ENCODE measurements around the gene CYTH3. TPM values are rescaled to one million over a fixed set of nuclear protein-coding genes. Genes with fewer than 3 reads are reported as not detected.
"Not testable (repeated sequence)": the region's sequence is repeated elsewhere in the genome, so short reads cannot be mapped to it uniquely, and the experiment has no call there.

CYTH3 gene
- total RNA-seq, 1 experiment from 2014 or later: 29.1 TPM

GRCh38 chr7:6293202-6293601 is 20.8 kb upstream of the CYTH3 start:
- Histone ChIP-seq H3K36me3 (ENCODE audit: control insufficient read depth, insufficient read depth, low read length) (no peaks in the 10 kb centered on the region), H3K27me3 (replicated peaks; ENCODE audit: control insufficient read depth, insufficient read depth, low read length) (no peaks in the 10 kb centered on the region), H3K4me1 (no peaks in the 10 kb centered on the region), H3K9me3 (no peaks in the 10 kb centered on the region), H3K4me3 (ENCODE audit: low read depth, low read length) (no peak overlapping the region)
- ChIA-PET CTCF (no interaction called here), POLR2A (no interaction called here)
- no peak for DNase-seq
- no peak overlapping the region for H3K27ac Mint-ChIP-seq (ENCODE audit: unreplicated experiment)
- no peaks in the 10 kb centered on the region for H3K27me3 Mint-ChIP-seq (ENCODE audit: insufficient read depth, unreplicated experiment)
- intact Hi-C loops (cut with micrococcal nuclease; ENCODE audit: unreplicated experiment): no loop called here
- no peak overlapping the region for H3K4me3 Mint-ChIP-seq (ENCODE audit: unreplicated experiment)
- no peaks in the 10 kb centered on the region for H3K36me3 Mint-ChIP-seq (ENCODE audit: insufficient read depth, unreplicated experiment)
- H3K9me3 Mint-ChIP-seq (ENCODE audit: unreplicated experiment): no peaks in the 10 kb centered on the region
- no peak for TF ChIP-seq CTCF (IDR thresholded peaks at IDR 0.05; ENCODE audit: insufficient read depth in 1 of 2, low read depth in 1 of 2, low read length in 1 of 2, severe bottlenecking in 1 of 2, unreplicated experiment in 1 of 2)
- peaks cover 5% of the 10 kb centered on the region for H3K4me1 Mint-ChIP-seq (ENCODE audit: low read depth, unreplicated experiment)
- BruUV-seq (replicated peaks): no TSS peak

GRCh38 chr7:6291941-6292340 is 19.5 kb upstream of the CYTH3 start:
- DNase-seq; H3K4me1 ChIP-seq; H3K27me3 ChIP-seq (replicated peaks; ENCODE audit: control insufficient read depth, insufficient read depth, low read length); BruUV-seq (replicated peaks); H3K4me3 Mint-ChIP-seq (ENCODE audit: unreplicated experiment); POLR2A ChIA-PET; H3K27ac Mint-ChIP-seq (ENCODE audit: unreplicated experiment); H3K9me3 ChIP-seq; H3K27me3 Mint-ChIP-seq (ENCODE audit: insufficient read depth, unreplicated experiment); H3K36me3 ChIP-seq (ENCODE audit: control insufficient read depth, insufficient read depth, low read length); H3K36me3 Mint-ChIP-seq (ENCODE audit: insufficient read depth, unreplicated experiment); H3K4me3 ChIP-seq (ENCODE audit: low read depth, low read length); H3K4me1 Mint-ChIP-seq (ENCODE audit: low read depth, unreplicated experiment); H3K9me3 Mint-ChIP-seq (ENCODE audit: unreplicated experiment); intact Hi-C loops (cut with micrococcal nuclease; ENCODE audit: unreplicated experiment); CTCF ChIA-PET: not testable (repeated sequence)

GRCh38 chr7:6291531-6291930 is 19.1 kb upstream of the CYTH3 start:
- CTCF ChIA-PET: no interaction called here
- H3K27ac Mint-ChIP-seq (ENCODE audit: unreplicated experiment): no peak overlapping the region

More at GRCh38 chr7:6291531-6291930, 19.1 kb upstream of the CYTH3 start:
- Histone ChIP-seq H3K27me3 (replicated peaks; ENCODE audit: control insufficient read depth, insufficient read depth, low read length) (no peaks in the 10 kb centered on the region), H3K36me3 (ENCODE audit: control insufficient read depth, insufficient read depth, low read length) (no peaks in the 10 kb centered on the region), H3K4me3 (ENCODE audit: low read depth, low read length) (no peak overlapping the region), H3K4me1 (no peaks in the 10 kb centered on the region), H3K9me3 (no peaks in the 10 kb centered on the region)
- peaks cover 5% of the 10 kb centered on the region for H3K4me1 Mint-ChIP-seq (ENCODE audit: low read depth, unreplicated experiment)
- H3K27me3 Mint-ChIP-seq (ENCODE audit: insufficient read depth, unreplicated experiment): no peaks in the 10 kb centered on the region
- intact Hi-C loops (cut with micrococcal nuclease; ENCODE audit: unreplicated experiment): no loop called here
- no peaks in the 10 kb centered on the region for H3K36me3 Mint-ChIP-seq (ENCODE audit: insufficient read depth, unreplicated experiment)
- H3K4me3 Mint-ChIP-seq (ENCODE audit: unreplicated experiment): no peak overlapping the region
- BruUV-seq (replicated peaks): no TSS peak
- no peaks in the 10 kb centered on the region for H3K9me3 Mint-ChIP-seq (ENCODE audit: unreplicated experiment)
- no peak for DNase-seq
- TF ChIP-seq CTCF (IDR thresholded peaks at IDR 0.05; ENCODE audit: insufficient read depth in 1 of 2, low read depth in 1 of 2, low read length in 1 of 2, severe bottlenecking in 1 of 2, unreplicated experiment in 1 of 2): no peak
- POLR2A ChIA-PET: no interaction called here
